ENCODE results near the gene COG2. TPM values are rescaled to one million over a fixed set of nuclear protein-coding genes. Genes with fewer than 3 reads are reported as not detected.

The COG2 gene
- total RNA-seq, 2 donors from 2014 or later = 22.9 to 31.0 TPM

DNA sequence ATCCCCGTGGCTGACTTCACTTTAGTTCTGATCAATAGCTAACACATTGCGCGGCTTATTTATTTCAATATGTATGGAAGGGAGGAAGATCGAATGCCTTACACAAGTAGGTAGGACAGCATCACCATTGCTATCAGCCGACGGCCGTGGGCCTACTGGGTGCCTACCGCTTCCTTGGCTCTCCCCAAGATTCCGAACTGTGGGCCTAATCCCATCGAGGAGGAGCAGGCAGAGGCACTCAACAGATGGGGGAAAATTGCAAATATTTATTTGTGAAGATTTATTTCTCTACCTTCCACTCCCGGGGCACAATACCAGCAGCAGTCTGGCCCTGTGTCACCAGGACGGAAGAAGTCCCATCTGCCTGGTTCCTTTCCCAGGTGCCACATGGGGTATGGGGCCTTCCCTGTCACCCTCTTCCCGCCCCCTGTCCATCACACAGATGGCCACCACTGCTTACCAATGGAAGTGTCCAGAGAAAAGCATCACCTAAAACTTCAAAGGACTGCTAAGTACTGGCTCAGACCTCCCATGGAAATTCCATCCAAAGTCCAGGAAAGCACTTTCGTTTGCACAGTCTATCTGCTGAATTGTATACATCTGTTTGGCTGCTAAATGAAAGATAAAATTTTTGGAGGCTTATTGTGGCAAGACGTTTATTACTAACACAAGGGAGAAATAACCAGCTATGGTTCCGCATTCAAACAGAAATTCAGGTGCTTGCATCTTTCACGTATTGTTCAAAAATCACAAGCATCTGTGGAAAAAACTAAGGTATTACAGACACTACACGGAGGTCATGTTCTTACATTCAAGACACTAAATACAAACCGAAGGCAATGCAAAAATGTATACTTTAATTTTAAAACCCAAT lies 59.9 kb downstream of the COG2 start:
- DNase-seq (ENCODE audit: low spot score) = no peak
- no peak for ATAC-seq (ENCODE audit: insufficient number of reproducible peaks, low FRiP score, low read depth)

DNA sequence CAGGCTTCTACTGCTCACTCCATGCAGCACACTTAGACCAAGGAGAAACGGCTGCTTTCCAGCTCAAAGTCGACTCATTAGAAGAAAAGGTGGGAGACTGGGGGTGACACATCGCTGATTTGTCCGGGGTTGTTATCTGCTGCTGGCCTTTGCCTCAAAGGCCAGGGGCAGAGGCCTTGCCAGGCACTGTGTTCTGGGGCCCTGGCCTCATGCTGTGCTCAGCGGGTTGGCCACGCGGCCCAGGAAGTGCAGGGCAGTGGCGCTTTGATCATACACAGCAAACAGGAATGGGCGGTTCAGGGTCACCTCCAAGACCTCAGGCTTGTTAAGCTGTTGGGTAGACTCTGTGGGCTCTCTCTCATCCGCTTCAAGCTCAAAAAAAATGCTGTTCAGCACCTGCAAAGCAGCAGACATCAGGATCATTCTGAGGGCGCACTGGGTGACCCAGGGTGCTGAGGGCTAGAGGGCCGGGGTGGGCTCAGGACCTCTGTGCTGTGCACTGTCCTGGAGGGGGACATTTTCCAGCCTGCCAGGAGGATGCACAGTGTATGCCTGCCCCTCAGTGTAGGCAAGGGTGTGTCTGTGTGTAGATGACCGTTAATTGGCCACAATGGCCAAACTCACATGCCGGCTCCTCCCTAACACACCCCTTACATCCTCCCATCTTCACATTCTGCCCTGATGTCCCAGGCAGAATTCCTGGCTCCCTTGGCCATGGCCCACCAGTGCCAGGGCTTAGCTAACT lies 60.8 kb downstream of the COG2 start:
- Histone ChIP-seq H3K9me3 (no peaks in the 10 kb centered on the region), H3K4me1 (ENCODE audit: control insufficient read depth in 1 of 2, low read depth in 2 of 2) (no peaks in the 10 kb centered on the region), H3K4me3 (no peak overlapping the region), H3K27me3 (replicated peaks; ENCODE audit: insufficient read depth) (no peaks in the 10 kb centered on the region), H3K27ac (no peak overlapping the region), H3K36me3 (no peaks in the 10 kb centered on the region)
- no peak for ATAC-seq (ENCODE audit: insufficient number of reproducible peaks, low FRiP score, low read depth)
- no peak for DNase-seq (ENCODE audit: low spot score)
- TF ChIP-seq, protein P1, sequence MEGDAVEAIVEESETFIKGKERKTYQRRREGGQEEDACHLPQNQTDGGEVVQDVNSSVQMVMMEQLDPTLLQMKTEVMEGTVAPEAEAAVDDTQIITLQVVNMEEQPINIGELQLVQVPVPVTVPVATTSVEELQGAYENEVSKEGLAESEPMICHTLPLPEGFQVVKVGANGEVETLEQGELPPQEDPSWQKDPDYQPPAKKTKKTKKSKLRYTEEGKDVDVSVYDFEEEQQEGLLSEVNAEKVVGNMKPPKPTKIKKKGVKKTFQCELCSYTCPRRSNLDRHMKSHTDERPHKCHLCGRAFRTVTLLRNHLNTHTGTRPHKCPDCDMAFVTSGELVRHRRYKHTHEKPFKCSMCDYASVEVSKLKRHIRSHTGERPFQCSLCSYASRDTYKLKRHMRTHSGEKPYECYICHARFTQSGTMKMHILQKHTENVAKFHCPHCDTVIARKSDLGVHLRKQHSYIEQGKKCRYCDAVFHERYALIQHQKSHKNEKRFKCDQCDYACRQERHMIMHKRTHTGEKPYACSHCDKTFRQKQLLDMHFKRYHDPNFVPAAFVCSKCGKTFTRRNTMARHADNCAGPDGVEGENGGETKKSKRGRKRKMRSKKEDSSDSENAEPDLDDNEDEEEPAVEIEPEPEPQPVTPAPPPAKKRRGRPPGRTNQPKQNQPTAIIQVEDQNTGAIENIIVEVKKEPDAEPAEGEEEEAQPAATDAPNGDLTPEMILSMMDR (IDR thresholded peaks at IDR 0.05) = no peak

More for the DNA sequence above, 59.9 kb downstream of the COG2 start:
- H3K4me3 ChIP-seq = no peak overlapping the region
- H3K27me3 ChIP-seq (replicated peaks; ENCODE audit: insufficient read depth) = no peaks in the 10 kb centered on the region
- H3K9me3 ChIP-seq = no peaks in the 10 kb centered on the region
- no peaks in the 10 kb centered on the region for H3K36me3 ChIP-seq
- H3K27ac ChIP-seq = no peak overlapping the region
- no peaks in the 10 kb centered on the region for H3K4me1 ChIP-seq (ENCODE audit: control insufficient read depth in 1 of 2, low read depth in 2 of 2)
- TF ChIP-seq, protein P1 (IDR thresholded peaks at IDR 0.05) = no peak

DNA sequence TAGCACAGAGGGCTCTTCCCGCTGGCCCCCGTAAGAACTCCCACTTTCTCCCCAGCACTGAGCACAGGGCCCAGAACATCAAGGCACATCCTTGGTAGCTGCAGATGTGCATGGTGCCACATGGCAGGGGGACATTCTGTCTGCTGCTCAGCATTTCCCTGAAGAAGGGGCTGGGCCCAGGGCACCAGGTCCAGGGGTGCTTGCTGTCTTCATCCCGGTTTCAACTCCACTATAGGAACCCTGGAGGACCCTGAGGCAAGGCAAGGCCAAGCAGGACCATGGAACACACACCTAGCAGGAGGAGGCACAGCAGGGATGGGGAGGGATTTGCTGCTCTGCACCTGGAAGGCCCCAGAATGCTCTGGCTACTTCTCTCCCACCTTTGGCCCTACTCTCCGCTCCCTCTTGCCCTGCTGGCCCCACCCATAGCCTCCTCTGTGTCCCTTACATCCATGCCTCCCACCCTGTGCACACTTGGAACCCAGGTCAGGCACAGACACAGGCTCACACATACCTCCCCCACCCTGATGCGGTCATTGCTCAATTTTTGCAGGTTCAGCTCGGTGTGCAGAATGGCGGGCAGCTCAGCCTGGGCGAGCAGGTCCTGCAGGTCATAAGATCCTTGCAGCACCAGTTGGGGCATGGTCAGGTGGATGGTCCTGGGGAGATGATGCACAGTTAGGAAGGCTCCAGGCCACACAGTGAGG lies 61.6 kb downstream of the COG2 start:
- TF ChIP-seq, protein P1 (IDR thresholded peaks at IDR 0.05) = no peak
- no peak for DNase-seq (ENCODE audit: low spot score)
- no peak overlapping the region for H3K27ac ChIP-seq

DNA sequence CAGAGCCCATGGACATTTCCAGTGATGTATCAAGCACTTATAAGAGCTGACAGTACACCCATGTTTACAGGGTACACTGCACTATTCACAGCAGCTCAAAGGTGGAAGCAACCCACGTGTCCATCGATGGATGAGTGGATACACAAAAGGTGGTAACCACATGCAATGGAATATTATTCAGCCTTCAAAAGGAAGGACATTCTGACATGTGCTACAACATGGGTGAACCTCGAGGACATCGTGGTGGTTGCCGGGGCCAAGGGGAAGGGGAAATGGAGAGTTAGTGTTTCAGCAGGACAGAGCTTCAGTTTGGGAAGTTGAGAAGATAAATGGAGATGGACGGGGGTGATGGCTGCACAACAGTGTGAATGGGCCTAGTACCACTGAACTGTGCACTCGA lies 62.5 kb downstream of the COG2 start:
- ATAC-seq (ENCODE audit: insufficient number of reproducible peaks, low FRiP score, low read depth) (no peak), DNase-seq (ENCODE audit: low spot score) (no peak)
- Histone ChIP-seq H3K27ac (no peak overlapping the region), H3K27me3 (replicated peaks; ENCODE audit: insufficient read depth) (no peaks in the 10 kb centered on the region), H3K9me3 (no peaks in the 10 kb centered on the region), H3K4me3 (no peak overlapping the region), H3K4me1 (ENCODE audit: control insufficient read depth in 1 of 2, low read depth in 2 of 2) (no peaks in the 10 kb centered on the region), H3K36me3 (no peaks in the 10 kb centered on the region)
- TF ChIP-seq, protein P1 (IDR thresholded peaks at IDR 0.05) = no peak

More for the DNA sequence above, 61.6 kb downstream of the COG2 start:
- no peak for ATAC-seq (ENCODE audit: insufficient number of reproducible peaks, low FRiP score, low read depth)
- H3K4me1 ChIP-seq (ENCODE audit: control insufficient read depth in 1 of 2, low read depth in 2 of 2) = no peaks in the 10 kb centered on the region
- H3K9me3 ChIP-seq = no peaks in the 10 kb centered on the region
- no peaks in the 10 kb centered on the region for H3K27me3 ChIP-seq (replicated peaks; ENCODE audit: insufficient read depth)
- H3K36me3 ChIP-seq = no peaks in the 10 kb centered on the region
- H3K4me3 ChIP-seq = no peak overlapping the region
